ENCODE measurements around the gene TARDBP. TPM values are rescaled to one million over a fixed set of nuclear protein-coding genes. Genes with fewer than 3 reads are reported as not detected.

TARDBP gene
- total and polyA plus RNA-seq, 9 of the 15 experiments (the other 6 are each of a cell fraction or from before 2014, with no cell fraction given) = 122 to 515 (median 243) TPM

DNA sequence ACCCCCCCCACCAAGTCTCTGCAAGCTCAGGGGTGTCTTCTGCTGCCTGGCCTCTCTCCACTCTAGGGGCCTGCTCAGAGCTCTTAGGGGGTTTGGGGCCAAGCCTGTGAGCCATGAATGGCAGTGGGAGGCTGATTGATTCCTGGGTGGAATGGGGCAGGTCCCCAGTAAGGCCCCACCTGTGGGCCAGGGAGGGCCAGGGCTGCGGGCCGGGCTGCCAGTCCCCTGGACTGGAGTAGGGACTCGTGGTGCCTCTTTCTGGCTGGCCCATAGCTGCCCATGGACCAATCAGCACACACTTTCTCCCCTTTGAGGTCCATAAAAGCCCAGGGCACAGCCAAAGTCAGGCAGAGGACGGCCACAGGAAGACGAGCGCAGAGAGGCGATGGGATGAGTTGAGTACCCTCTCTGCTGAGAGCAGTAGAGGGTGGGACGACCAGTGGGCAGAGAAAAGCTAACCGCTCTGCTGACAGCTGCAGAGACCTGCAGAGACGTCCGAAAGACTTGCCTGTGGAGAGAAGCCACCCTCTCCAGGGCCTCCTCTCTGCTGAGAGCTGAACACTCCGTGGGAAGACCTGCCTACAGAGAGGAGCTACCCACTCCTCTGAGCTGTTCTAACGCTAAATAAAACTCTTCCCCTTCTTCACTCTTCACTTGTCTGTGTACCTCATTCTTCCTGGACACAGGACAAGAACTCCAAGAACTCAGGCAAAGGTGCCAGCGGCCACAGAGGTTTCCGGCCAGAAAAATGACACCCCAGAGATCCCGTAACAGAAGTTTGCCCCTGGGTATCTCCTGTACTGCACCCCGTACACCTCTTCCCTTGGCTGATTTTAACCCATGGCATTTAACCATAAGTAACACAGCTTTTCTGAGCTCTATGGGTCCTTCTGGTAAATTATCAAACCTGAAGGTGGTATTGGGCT, 38.2 kb upstream of the TARDBP start:
- POLR2A ChIA-PET = interaction anchor here (0.7 to 1.1 kb wide), 4 partner anchors 12 to 423 kb away, joined by 3 read pairs; no protein-coding TSS in a partner anchor
- 4% methylated on average over 17 of the region's 17 CpGs for WGBS (ENCODE audit: insufficient coverage, low coverage, missing lambda C conversion rate)
- no peak for TF ChIP-seq KAT7 (CRISPR knock-in tag; IDR thresholded peaks at IDR 0.05; ENCODE audit: borderline replicate concordance)
- TF ChIP-seq, protein P1, sequence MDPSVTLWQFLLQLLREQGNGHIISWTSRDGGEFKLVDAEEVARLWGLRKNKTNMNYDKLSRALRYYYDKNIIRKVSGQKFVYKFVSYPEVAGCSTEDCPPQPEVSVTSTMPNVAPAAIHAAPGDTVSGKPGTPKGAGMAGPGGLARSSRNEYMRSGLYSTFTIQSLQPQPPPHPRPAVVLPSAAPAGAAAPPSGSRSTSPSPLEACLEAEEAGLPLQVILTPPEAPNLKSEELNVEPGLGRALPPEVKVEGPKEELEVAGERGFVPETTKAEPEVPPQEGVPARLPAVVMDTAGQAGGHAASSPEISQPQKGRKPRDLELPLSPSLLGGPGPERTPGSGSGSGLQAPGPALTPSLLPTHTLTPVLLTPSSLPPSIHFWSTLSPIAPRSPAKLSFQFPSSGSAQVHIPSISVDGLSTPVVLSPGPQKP (CRISPR knock-in tag; IDR thresholded peaks at IDR 0.05) = no peak
- TF ChIP-seq, protein P2, sequence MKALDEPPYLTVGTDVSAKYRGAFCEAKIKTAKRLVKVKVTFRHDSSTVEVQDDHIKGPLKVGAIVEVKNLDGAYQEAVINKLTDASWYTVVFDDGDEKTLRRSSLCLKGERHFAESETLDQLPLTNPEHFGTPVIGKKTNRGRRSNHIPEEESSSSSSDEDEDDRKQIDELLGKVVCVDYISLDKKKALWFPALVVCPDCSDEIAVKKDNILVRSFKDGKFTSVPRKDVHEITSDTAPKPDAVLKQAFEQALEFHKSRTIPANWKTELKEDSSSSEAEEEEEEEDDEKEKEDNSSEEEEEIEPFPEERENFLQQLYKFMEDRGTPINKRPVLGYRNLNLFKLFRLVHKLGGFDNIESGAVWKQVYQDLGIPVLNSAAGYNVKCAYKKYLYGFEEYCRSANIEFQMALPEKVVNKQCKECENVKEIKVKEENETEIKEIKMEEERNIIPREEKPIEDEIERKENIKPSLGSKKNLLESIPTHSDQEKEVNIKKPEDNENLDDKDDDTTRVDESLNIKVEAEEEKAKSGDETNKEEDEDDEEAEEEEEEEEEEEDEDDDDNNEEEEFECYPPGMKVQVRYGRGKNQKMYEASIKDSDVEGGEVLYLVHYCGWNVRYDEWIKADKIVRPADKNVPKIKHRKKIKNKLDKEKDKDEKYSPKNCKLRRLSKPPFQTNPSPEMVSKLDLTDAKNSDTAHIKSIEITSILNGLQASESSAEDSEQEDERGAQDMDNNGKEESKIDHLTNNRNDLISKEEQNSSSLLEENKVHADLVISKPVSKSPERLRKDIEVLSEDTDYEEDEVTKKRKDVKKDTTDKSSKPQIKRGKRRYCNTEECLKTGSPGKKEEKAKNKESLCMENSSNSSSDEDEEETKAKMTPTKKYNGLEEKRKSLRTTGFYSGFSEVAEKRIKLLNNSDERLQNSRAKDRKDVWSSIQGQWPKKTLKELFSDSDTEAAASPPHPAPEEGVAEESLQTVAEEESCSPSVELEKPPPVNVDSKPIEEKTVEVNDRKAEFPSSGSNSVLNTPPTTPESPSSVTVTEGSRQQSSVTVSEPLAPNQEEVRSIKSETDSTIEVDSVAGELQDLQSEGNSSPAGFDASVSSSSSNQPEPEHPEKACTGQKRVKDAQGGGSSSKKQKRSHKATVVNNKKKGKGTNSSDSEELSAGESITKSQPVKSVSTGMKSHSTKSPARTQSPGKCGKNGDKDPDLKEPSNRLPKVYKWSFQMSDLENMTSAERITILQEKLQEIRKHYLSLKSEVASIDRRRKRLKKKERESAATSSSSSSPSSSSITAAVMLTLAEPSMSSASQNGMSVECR (CRISPR knock-in tag; IDR thresholded peaks at IDR 0.05) = no peak
- TF ChIP-seq KLF16 (IDR thresholded peaks at IDR 0.05) = no peak
- TF ChIP-seq ZC3H8 (IDR thresholded peaks at IDR 0.05) = no peak
- TF ChIP-seq MXI1 (IDR thresholded peaks at IDR 0.05; ENCODE audit: low read depth, low read length) = no peak
- TF ChIP-seq, protein P3, sequence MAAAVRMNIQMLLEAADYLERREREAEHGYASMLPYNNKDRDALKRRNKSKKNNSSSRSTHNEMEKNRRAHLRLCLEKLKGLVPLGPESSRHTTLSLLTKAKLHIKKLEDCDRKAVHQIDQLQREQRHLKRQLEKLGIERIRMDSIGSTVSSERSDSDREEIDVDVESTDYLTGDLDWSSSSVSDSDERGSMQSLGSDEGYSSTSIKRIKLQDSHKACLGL (CRISPR knock-in tag; IDR thresholded peaks at IDR 0.05; ENCODE audit: borderline replicate concordance, poor library complexity, severe bottlenecking) = no peak
- no peak for TF ChIP-seq ARHGAP35 (IDR thresholded peaks at IDR 0.05; ENCODE audit: partially characterized antibody)
- TF ChIP-seq, protein P4, sequence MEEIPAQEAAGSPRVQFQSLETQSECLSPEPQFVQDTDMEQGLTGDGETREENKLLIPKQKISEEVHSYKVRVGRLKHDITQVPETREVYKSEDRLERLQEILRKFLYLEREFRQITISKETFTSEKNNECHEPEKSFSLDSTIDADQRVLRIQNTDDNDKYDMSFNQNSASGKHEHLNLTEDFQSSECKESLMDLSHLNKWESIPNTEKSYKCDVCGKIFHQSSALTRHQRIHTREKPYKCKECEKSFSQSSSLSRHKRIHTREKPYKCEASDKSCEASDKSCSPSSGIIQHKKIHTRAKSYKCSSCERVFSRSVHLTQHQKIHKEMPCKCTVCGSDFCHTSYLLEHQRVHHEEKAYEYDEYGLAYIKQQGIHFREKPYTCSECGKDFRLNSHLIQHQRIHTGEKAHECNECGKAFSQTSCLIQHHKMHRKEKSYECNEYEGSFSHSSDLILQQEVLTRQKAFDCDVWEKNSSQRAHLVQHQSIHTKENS (CRISPR knock-in tag; IDR thresholded peaks at IDR 0.05) = no peak
- TF ChIP-seq, protein P5, sequence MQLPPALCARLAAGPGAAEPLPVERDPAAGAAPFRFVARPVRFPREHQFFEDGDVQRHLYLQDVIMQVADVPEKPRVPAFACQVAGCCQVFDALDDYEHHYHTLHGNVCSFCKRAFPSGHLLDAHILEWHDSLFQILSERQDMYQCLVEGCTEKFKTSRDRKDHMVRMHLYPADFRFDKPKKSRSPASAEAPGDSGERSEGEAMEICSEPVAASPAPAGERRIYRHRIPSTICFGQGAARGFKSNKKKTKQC (CRISPR knock-in tag; IDR thresholded peaks at IDR 0.05) = no peak
- no peak for TF ChIP-seq HNRNPK (IDR thresholded peaks at IDR 0.05; ENCODE audit: low read depth, low read length, poor library complexity, severe bottlenecking)
- no peak for TF ChIP-seq SIN3A (IDR thresholded peaks at IDR 0.05; ENCODE audit: borderline replicate concordance in 2 of 2, control insufficient read depth in 1 of 2, low read depth in 2 of 2, low read length in 2 of 2)

More for the DNA sequence above, 38.2 kb upstream of the TARDBP start:
- ATAC-seq = no peak
- Histone ChIP-seq H3K4me1 (replicated peaks in 1 of 2; ENCODE audit: control insufficient read depth in 2 of 2, insufficient read depth in 2 of 2, low read length in 2 of 2) (peaks cover 0 to 8% of the 10 kb centered on the region in 2 experiments; a peak in 1 of 5 replicates), H3K9me3 (replicated peaks; ENCODE audit: control insufficient read depth, insufficient read depth, low read depth, low read length) (no peaks in the 10 kb centered on the region), H3K79me2 (ENCODE audit: control insufficient read depth, insufficient read depth, low read length) (no peaks in the 10 kb centered on the region), H3K27ac (ENCODE audit: extremely low read depth, low read depth, low read length) (no peak overlapping the region), H3K27me3 (ENCODE audit: control insufficient read depth in 2 of 2, insufficient read depth in 2 of 2, low read length in 2 of 2) (peaks cover 50 to 86% of the 10 kb centered on the region in 2 experiments), H3K36me3 (ENCODE audit: control insufficient read depth, insufficient read depth, low read length) (no peaks in the 10 kb centered on the region), H3K9ac (ENCODE audit: insufficient read depth in 1 of 2, low read depth in 2 of 2, low read length in 2 of 2) (no peak overlapping the region), H4K20me1 (replicated peaks; ENCODE audit: control insufficient read depth, insufficient read depth, low read length) (no peaks in the 10 kb centered on the region; the same call in 1 of the 2 replicates), H3K4me2 (ENCODE audit: insufficient read depth, low read length) (no peak overlapping the region), H3K4me3 (no peak overlapping the region), H3K9me1 (ENCODE audit: control insufficient read depth, insufficient read depth, low read length) (no peaks in the 10 kb centered on the region), H2AFZ (ENCODE audit: low read depth, low read length) (no peak overlapping the region)
- no peak for FAIRE-seq
- BruUV-seq (replicated peaks) = no TSS peak
- CTCF ChIA-PET (ENCODE audit: low intra/inter-chr PET ratio) = no interaction called here
- no peak for DNase-seq (ENCODE audit: extremely low read depth in 1 of 4, low spot score in 3 of 4)
- in situ Hi-C loops (cut with MboI) = no loop called here
- intact Hi-C loops (cut with micrococcal nuclease) = no loop called here

All from K562 (cell line).